IMR-90 (cell line): Measurements from ENCODE around the gene HJURP. TPM values are rescaled to one million over a fixed set of nuclear protein-coding genes. Genes with fewer than 3 reads are reported as not detected.

ENCODE experiments used
- ATAC-seq: fragments of 200-7000 bp; cut with Tn5 transposase; 2 replicates; pipeline ENCODE4 v1.9.1; 2020; ENCODE audit warnings: low read depth, mild to moderate bottlenecking, moderate library complexity
- BruUV-seq: library from RNA; stranded (reverse); fragments of 400-500 nt; replicated peaks from 2 replicates; lab custom pipeline; 2021; lab: Mats Ljungman, UMichigan
- CTCF ChIA-PET: fragments of 300-600 bp; formaldehyde crosslinking; extraction: SDS; loops from one replicate; lab custom pipeline; 2021; ENCODE audit warnings: antibody characterized with exemption; lab: Yijun Ruan, JAX
- POLR2A ChIA-PET: fragments of 300-600 bp; sonication (Branson Sonifier 250); formaldehyde crosslinking; loops from one replicate; lab custom pipeline; 2022; ENCODE audit warnings: antibody characterized with exemption; ENCODE audit not compliant: unreplicated experiment; lab: Charles Lee
- DNase-seq: peaks from one replicate; pipeline ENCODE4 v3.0.0; 2013
- H2AFZ ChIP-seq: replicated peaks from 2 replicates; pipeline ENCODE3; 2013; ENCODE audit warnings: low read length, mild to moderate bottlenecking; ENCODE audit not compliant: poor library complexity
- H2AK5ac ChIP-seq: 2 replicates; pipeline ENCODE4 v1.6.1; 2013; ENCODE audit warnings: low read depth, low read length, inconsistent platforms
- H2AK9ac ChIP-seq: replicated peaks from 2 replicates; pipeline ENCODE3; 2013; ENCODE audit warnings: mild to moderate bottlenecking, low read depth, low read length, moderate library complexity; ENCODE audit not compliant: poor library complexity
- H2BK120ac ChIP-seq: 2 replicates; pipeline ENCODE4 v1.6.1; 2013; ENCODE audit warnings: low read depth, low read length, inconsistent platforms
- H2BK15ac ChIP-seq: 3 replicates; pipeline ENCODE4 v1.6.1; 2013; ENCODE audit warnings: low read depth, low read length, inconsistent platforms
- H2BK20ac ChIP-seq: 2 replicates; pipeline ENCODE4 v1.6.1; 2013; ENCODE audit warnings: low read depth, mild to moderate bottlenecking, inconsistent platforms, low read length, moderate library complexity
- H2BK5ac ChIP-seq: 2 replicates; pipeline ENCODE4 v1.6.1; 2013; ENCODE audit warnings: mild to moderate bottlenecking, low read depth, low read length, inconsistent platforms; ENCODE audit not compliant: poor library complexity, severe bottlenecking
- H3K14ac ChIP-seq: replicated peaks from 2 replicates; pipeline ENCODE4 v1.6.1; 2013; ENCODE audit warnings: low read depth, low read length, inconsistent platforms
- H3K18ac ChIP-seq: 2 replicates; pipeline ENCODE4 v1.6.1; 2013; ENCODE audit warnings: low read depth, low read length, control low read depth
- H3K23ac ChIP-seq: 2 replicates; pipeline ENCODE4 v1.6.1; 2013; ENCODE audit warnings: low read depth, low read length, inconsistent platforms
- H3K27ac ChIP-seq: 2 replicates; pipeline ENCODE4 v1.5.1; 2013; ENCODE audit warnings: mild to moderate bottlenecking, control low read depth, low read length; ENCODE audit not compliant: insufficient read depth
- H3K27me3 ChIP-seq: 2 replicates; pipeline ENCODE4 v1.6.1; 2013; ENCODE audit warnings: low read length; ENCODE audit not compliant: control insufficient read depth, insufficient read depth
- H3K36me3 ChIP-seq: 2 replicates; pipeline ENCODE4 v1.6.1; 2013; ENCODE audit warnings: low read length, mixed read lengths; ENCODE audit not compliant: control insufficient read depth, insufficient read depth
- H3K4ac ChIP-seq: 2 replicates; pipeline ENCODE4 v1.6.1; 2013; ENCODE audit warnings: low read depth, low read length, inconsistent platforms
- H3K4me1 ChIP-seq: 2 replicates; pipeline ENCODE4 v1.6.1; 2013; ENCODE audit warnings: low read length, mixed read lengths; ENCODE audit not compliant: control insufficient read depth, insufficient read depth
- H3K4me2 ChIP-seq: 2 replicates; pipeline ENCODE4 v1.6.1; 2013; ENCODE audit warnings: low read depth, mild to moderate bottlenecking, control low read depth, low read length, moderate library complexity
- H3K4me3 ChIP-seq: 2 replicates; pipeline ENCODE4 v1.5.1; 2013; ENCODE audit warnings: low read depth, mild to moderate bottlenecking, control low read depth, low read length, moderate library complexity; ENCODE audit not compliant: insufficient read depth
- H3K56ac ChIP-seq: 2 replicates; pipeline ENCODE4 v1.6.1; 2013; ENCODE audit warnings: low read length, inconsistent platforms; ENCODE audit not compliant: insufficient read depth; ENCODE audit errors: extremely low read depth
- H3K79me1 ChIP-seq, 2 experiments: 2 replicates each; pipeline ENCODE4 v1.6.1; 2013; ENCODE audit warnings: low read length in 2 of 2, inconsistent platforms in 1 of 2, low read depth in 1 of 2
- H3K9ac ChIP-seq: 2 replicates; pipeline ENCODE4 v1.6.1; 2013; ENCODE audit warnings: low read depth, low read length, control low read depth
- H3K9me1 ChIP-seq: 2 replicates; pipeline ENCODE4 v1.6.1; 2013; ENCODE audit warnings: low read length, inconsistent platforms; ENCODE audit not compliant: insufficient read depth
- H3K9me3 ChIP-seq: 2 replicates; pipeline ENCODE4 v1.6.1; 2013; ENCODE audit warnings: low read length; ENCODE audit not compliant: control insufficient read depth, insufficient read depth
- H4K20me1 ChIP-seq: 2 replicates; pipeline ENCODE4 v1.6.1; 2013; ENCODE audit warnings: low read length, inconsistent platforms; ENCODE audit not compliant: insufficient read depth
- H4K5ac ChIP-seq: 2 replicates; pipeline ENCODE4 v1.6.1; 2013; ENCODE audit warnings: mild to moderate bottlenecking, low read depth, low read length, control low read depth
- H4K8ac ChIP-seq, 2 experiments: 2 replicates each; pipeline ENCODE4 v1.6.1; 2013; ENCODE audit warnings: low read depth in 2 of 2, low read length in 2 of 2, control low read depth in 1 of 2, inconsistent platforms in 1 of 2
- H4K91ac ChIP-seq: 2 replicates; pipeline ENCODE4 v1.6.1; 2013; ENCODE audit warnings: low read depth, low read length, inconsistent platforms; ENCODE audit not compliant: insufficient read depth
- BHLHE40 ChIP-seq: fragments of 150-350 bp; IDR thresholded peaks from 2 replicates; pipeline ENCODE4 v1.6.1; 2016; ENCODE audit warnings: mild to moderate bottlenecking, low read depth, low read length
- CEBPB ChIP-seq: IDR thresholded peaks from 2 replicates; pipeline ENCODE4 v1.6.1; 2012; ENCODE audit warnings: low read depth, low read length, improper control_type of control experiment
- CHD1 ChIP-seq: IDR thresholded peaks from 2 replicates; pipeline ENCODE4 v1.6.1; 2012; ENCODE audit warnings: low read depth, low read length, improper control_type of control experiment
- CTCF ChIP-seq: conservative IDR thresholded peaks from 2 replicates; pipeline ENCODE4 v1.5.1; 2012; ENCODE audit warnings: mild to moderate bottlenecking, low read depth, low read length, improper control_type of control experiment
- ELK1 ChIP-seq: fragments of 150-350 bp; IDR thresholded peaks from 2 replicates; pipeline ENCODE4 v1.6.1; 2016; ENCODE audit warnings: low read depth, mild to moderate bottlenecking, low read length, moderate library complexity, borderline replicate concordance
- FOS ChIP-seq: fragments of 150-350 bp; IDR thresholded peaks from 2 replicates; pipeline ENCODE4 v1.6.1; 2016; ENCODE audit warnings: low read depth, low read length
- MAFK ChIP-seq: IDR thresholded peaks from 2 replicates; pipeline ENCODE4 v1.6.1; 2012; ENCODE audit warnings: low read depth, low read length, improper control_type of control experiment
- MAZ ChIP-seq: IDR thresholded peaks from 2 replicates; pipeline ENCODE4 v1.6.1; 2012; ENCODE audit warnings: low read depth, mild to moderate bottlenecking, low read length, improper control_type of control experiment, moderate library complexity, borderline replicate concordance
- MXI1 ChIP-seq: IDR thresholded peaks from 2 replicates; pipeline ENCODE4 v1.6.1; 2012; ENCODE audit warnings: low read depth, mild to moderate bottlenecking, low read length, moderate library complexity, borderline replicate concordance
- NFE2L2 ChIP-seq: fragments of 150-350 bp; IDR thresholded peaks from 2 replicates; pipeline ENCODE4 v1.6.1; 2016; ENCODE audit warnings: low read depth, mild to moderate bottlenecking, low read length
- POLR2A ChIP-seq: IDR thresholded peaks from 2 replicates; pipeline ENCODE4 v1.6.1; 2012; ENCODE audit warnings: mild to moderate bottlenecking, low read depth, low read length
- RAD21 ChIP-seq: IDR thresholded peaks from 2 replicates; pipeline ENCODE4 v1.6.1; 2012; ENCODE audit warnings: low read length, improper control_type of control experiment
- RCOR1 ChIP-seq: IDR thresholded peaks from 2 replicates; pipeline ENCODE4 v1.6.1; 2012; ENCODE audit warnings: mild to moderate bottlenecking, low read length, improper control_type of control experiment; ENCODE audit not compliant: insufficient replicate concordance
- RFX5 ChIP-seq: IDR thresholded peaks from 2 replicates; pipeline ENCODE4 v1.8.0; 2012; ENCODE audit warnings: low read depth, mild to moderate bottlenecking, low read length, moderate library complexity
- SMC3 ChIP-seq: fragments of 150-350 bp; IDR thresholded peaks from 2 replicates; pipeline ENCODE4 v1.6.1; 2016; ENCODE audit warnings: low read depth, mild to moderate bottlenecking, antibody characterized with exemption, low read length, moderate library complexity
- USF2 ChIP-seq: fragments of 150-350 bp; IDR thresholded peaks from 2 replicates; pipeline ENCODE4 v1.6.1; 2017; ENCODE audit warnings: mild to moderate bottlenecking, antibody characterized with exemption, low read length, low read depth
- WGBS, 2 experiments: methylation state at CpG; one replicate each; pipeline versions ENCODE4 v1.1.5 to v1.1.7; 2013; ENCODE audit warnings: missing lambda C conversion rate in 2 of 2; ENCODE audit not compliant: insufficient read length in 1 of 2; ENCODE audit errors: extremely low coverage in 2 of 2; 5-methylcytosine and 5-hydroxymethylcytosine counted together
- dilution Hi-C: fragments of 300-500 bp; cut with HindIII; formaldehyde crosslinking; loops from one replicate; pipeline ENCODE4 v1.14.3; 2018; ENCODE audit warnings: low sequenced_read_pairs; ENCODE audit not compliant: unreplicated experiment
- in situ Hi-C: fragments of 300-500 bp; cut with MboI; formaldehyde crosslinking; loops from 3 replicates; pipeline ENCODE4 v1.14.3; 2019; ENCODE audit warnings: low sequenced_read_pairs, inconsistent platforms, mixed read lengths
- intact Hi-C: fragments of 100-400 bp; cut with micrococcal nuclease; formaldehyde crosslinking; loops from 2 replicates; pipeline ENCODE4 v1.10.0; 2022
- polyA plus RNA-seq, 3 experiments: library from polyadenylated mRNA; depleted of rRNA; stranded (reverse); fragments of >200 nt; gene quantifications; 2 replicates each; pipeline ENCODE4 v1.2.3, GENCODE V29; 2012; ENCODE audit warnings: low replicate concordance in 1 of 3
- total RNA-seq: library from RNA; depleted of rRNA; stranded (reverse); fragments of >200 nt; gene quantifications from 2 replicates; pipeline ENCODE4 v1.2.3, GENCODE V29; 2012

The HJURP gene
- total and polyA plus RNA-seq, 2 of the 4 experiments (the other 2 are of a cell fraction): 22.6 to 26.5 TPM

GRCh38 chr2:233795735-233796171 is 58.6 kb downstream of the HJURP start:
- H3K27me3 ChIP-seq: peaks cover 8% of the 10 kb centered on the region
- H2BK120ac ChIP-seq: no peak overlapping the region
- no peak overlapping the region for H2BK20ac ChIP-seq
- no peaks in the 10 kb centered on the region for H3K4me1 ChIP-seq
- POLR2A ChIA-PET: no interaction called here
- H3K23ac ChIP-seq: no peak overlapping the region
- no peaks in the 10 kb centered on the region for H4K20me1 ChIP-seq
- in situ Hi-C loops (no loop called here), dilution Hi-C loops (no loop called here), intact Hi-C loops (no loop called here)
- H3K56ac ChIP-seq: no peak overlapping the region
- no peak overlapping the region for H2BK5ac ChIP-seq
- no peak overlapping the region for H2AFZ ChIP-seq
- no peak for TF ChIP-seq BHLHE40
- TF ChIP-seq ELK1: no peak
- no peak for TF ChIP-seq MXI1
- no peak for TF ChIP-seq RCOR1
- no peak for TF ChIP-seq NFE2L2
- no peak for TF ChIP-seq CTCF
- TF ChIP-seq RFX5: no peak
- TF ChIP-seq SMC3: no peak
- no peak for TF ChIP-seq MAZ
- no peak for TF ChIP-seq CEBPB
- no peak for TF ChIP-seq CHD1
- no peak for TF ChIP-seq MAFK
- no peak for TF ChIP-seq POLR2A
- TF ChIP-seq RAD21: no peak
- no peak for TF ChIP-seq USF2
- no peak for TF ChIP-seq FOS
- H3K4me2 ChIP-seq: no peak overlapping the region
- 72% methylated on average over 9 of the region's 13 CpGs; no CpG with 5 or more reads in 1 of the 2 experiments for WGBS, 2 experiments
- H2BK15ac ChIP-seq: no peak overlapping the region
- DNase-seq (no peak), ATAC-seq (no peak)
- H3K9me3 ChIP-seq: no peaks in the 10 kb centered on the region; the same call in 1 of the 2 replicates
- no TSS peak for BruUV-seq
- H4K5ac ChIP-seq: no peak overlapping the region
- H2AK5ac ChIP-seq: no peak overlapping the region
- no peaks in the 10 kb centered on the region for H3K36me3 ChIP-seq
- no peak overlapping the region for H3K4ac ChIP-seq
- no peak overlapping the region for H3K4me3 ChIP-seq
- H3K79me1 ChIP-seq: no peaks in the 10 kb centered on the region
- H3K14ac ChIP-seq: no peak overlapping the region
- no peaks in the 10 kb centered on the region for H3K9me1 ChIP-seq
- no peak overlapping the region for H3K9ac ChIP-seq
- H4K91ac ChIP-seq: no peak overlapping the region
- no peak overlapping the region for H2AK9ac ChIP-seq
- no peak overlapping the region for H3K18ac ChIP-seq
- CTCF ChIA-PET: no interaction called here
- no peak overlapping the region for H4K8ac ChIP-seq
- no peak overlapping the region for H3K27ac ChIP-seq
